ENCODE measurements around the gene MYH13.

DNA sequence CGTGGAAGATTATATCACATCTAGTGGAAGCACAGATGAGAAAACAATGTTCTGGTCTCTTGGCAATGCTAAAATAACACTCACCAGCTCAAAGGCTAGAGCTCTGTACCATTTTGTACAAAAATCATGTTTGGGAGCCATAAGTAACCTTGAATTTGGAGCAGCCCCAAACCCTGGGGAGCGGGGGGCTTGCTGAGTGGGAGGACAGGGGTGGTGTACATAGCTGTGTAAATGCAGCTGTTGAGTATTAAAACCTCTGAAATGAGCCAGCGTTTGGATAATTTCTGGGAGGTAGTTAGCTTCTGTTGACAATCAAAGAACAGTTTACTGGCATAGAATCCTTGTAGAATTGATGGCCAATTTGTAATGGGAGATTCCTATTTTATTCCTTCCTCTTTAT, 44.6 kb upstream of the MYH13 start:
- TF ChIP-seq, protein P1, sequence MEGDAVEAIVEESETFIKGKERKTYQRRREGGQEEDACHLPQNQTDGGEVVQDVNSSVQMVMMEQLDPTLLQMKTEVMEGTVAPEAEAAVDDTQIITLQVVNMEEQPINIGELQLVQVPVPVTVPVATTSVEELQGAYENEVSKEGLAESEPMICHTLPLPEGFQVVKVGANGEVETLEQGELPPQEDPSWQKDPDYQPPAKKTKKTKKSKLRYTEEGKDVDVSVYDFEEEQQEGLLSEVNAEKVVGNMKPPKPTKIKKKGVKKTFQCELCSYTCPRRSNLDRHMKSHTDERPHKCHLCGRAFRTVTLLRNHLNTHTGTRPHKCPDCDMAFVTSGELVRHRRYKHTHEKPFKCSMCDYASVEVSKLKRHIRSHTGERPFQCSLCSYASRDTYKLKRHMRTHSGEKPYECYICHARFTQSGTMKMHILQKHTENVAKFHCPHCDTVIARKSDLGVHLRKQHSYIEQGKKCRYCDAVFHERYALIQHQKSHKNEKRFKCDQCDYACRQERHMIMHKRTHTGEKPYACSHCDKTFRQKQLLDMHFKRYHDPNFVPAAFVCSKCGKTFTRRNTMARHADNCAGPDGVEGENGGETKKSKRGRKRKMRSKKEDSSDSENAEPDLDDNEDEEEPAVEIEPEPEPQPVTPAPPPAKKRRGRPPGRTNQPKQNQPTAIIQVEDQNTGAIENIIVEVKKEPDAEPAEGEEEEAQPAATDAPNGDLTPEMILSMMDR (conservative IDR thresholded peaks at IDR 0.05), result no peak
- TF ChIP-seq EZH2 (IDR thresholded peaks at IDR 0.05; ENCODE audit: low read depth), result no peak
